22Rv1 (cell line): ENCODE results near the gene DNMBP.

Experiments used
- ZFX ChIP-seq: fragments of 450-650 bp; IDR thresholded peaks from 2 replicates; pipeline ENCODE4 v1.6.1; 2017; ENCODE audit warnings: antibody characterized with exemption, borderline replicate concordance
- TF ChIP-seq, protein P1 (sequence below): fragments of 450-650 bp; IDR thresholded peaks from 2 replicates; pipeline ENCODE4 v1.5.1; 2017; ENCODE audit warnings: mild to moderate bottlenecking

DNA sequence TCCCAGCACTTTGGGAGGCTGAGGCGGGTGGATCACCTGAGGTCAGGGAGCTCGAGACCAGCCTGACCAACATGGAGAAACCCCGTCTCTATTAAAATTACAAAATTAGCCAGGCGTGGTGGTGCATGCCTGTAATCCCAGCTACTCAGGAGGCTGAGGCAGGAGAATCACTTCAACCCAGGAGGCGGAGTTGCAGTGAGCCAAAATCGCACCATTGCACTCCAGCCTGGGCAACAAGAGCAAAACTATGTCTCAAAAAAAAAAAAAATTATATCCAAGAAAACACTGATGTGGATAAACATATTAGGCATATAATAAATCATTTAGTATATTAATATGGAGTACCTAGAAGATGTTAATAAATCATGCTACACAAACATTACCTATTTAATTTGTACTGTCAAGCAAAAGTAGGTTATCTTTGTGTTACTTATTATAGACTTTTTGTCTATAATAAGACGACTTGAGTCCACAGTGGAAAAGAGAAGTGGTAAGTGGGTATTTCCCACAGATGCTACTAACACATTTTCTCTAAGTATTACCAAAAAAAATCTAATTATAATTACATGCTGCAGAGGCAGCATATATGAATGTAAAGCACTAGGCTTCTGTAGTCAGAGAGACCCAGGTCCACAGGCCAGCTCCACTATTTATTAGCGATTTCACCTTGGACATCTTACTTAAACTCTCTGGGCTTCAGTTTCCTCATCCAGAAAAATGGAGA lies 34.5 kb downstream of the DNMBP start:
- TF ChIP-seq, protein P1, sequence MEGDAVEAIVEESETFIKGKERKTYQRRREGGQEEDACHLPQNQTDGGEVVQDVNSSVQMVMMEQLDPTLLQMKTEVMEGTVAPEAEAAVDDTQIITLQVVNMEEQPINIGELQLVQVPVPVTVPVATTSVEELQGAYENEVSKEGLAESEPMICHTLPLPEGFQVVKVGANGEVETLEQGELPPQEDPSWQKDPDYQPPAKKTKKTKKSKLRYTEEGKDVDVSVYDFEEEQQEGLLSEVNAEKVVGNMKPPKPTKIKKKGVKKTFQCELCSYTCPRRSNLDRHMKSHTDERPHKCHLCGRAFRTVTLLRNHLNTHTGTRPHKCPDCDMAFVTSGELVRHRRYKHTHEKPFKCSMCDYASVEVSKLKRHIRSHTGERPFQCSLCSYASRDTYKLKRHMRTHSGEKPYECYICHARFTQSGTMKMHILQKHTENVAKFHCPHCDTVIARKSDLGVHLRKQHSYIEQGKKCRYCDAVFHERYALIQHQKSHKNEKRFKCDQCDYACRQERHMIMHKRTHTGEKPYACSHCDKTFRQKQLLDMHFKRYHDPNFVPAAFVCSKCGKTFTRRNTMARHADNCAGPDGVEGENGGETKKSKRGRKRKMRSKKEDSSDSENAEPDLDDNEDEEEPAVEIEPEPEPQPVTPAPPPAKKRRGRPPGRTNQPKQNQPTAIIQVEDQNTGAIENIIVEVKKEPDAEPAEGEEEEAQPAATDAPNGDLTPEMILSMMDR, result no peak
- TF ChIP-seq ZFX, result no peak
